NT2/D1 (cell line): ENCODE results near the gene GALK1.

Source experiments
- SUZ12 ChIP-seq: IDR thresholded peaks from 2 replicates; pipeline ENCODE4 v1.6.1; 2011; ENCODE audit not compliant: insufficient read length, insufficient read depth; ENCODE audit errors: extremely low read depth
- YY1 ChIP-seq: IDR thresholded peaks from 2 replicates; pipeline ENCODE4 v1.6.1; 2011; ENCODE audit not compliant: insufficient read length, insufficient read depth
- ZNF274 ChIP-seq: IDR thresholded peaks from 2 replicates; pipeline ENCODE4 v1.6.1; 2011; ENCODE audit warnings: mild to moderate bottlenecking, low read depth, low read length

DNA sequence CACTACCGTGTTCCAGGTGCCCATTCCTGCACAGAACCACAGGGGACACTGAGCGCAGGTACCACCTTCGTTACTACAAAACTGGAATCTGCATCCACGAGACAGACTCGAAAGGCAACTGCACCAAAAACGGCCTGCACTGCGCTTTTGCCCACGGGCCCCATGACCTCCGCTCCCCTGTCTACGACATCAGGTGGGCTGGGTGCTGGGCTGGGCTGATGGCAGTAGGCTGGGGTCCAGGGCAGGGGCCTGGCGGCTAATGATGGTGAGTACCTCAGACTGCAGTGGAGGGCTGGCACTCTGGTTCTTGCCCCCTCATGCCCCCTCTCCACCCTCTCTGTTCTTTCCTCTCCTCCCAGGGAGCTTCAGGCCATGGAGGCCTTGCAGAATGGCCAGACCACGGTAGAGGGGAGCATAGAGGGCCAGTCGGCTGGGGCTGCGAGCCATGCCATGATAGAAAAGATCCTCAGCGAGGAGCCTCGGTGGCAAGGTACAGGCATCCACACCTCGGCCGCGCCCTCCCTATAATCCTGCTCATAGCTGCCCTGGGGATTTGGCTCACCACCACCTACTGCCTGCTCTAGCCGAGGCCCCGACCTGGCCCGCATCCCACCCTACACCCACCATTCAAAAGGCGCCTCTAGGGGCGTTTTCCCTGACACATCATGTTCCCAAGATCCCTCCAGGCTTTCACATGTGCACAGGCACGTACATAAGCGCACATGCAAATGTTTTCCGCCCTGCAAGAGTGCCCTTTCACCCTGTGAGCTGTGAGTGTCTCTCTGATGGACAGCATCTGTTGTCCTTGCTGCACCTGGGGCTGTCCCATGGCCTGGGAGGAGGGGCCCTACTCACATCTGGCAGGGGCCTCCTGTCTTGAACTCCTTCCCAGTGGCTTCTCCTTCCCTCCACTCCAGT, 47.4 kb upstream of the GALK1 start:
- TF ChIP-seq YY1, result no peak
- no peak for TF ChIP-seq ZNF274
- TF ChIP-seq SUZ12, result no peak
